ENCODE data around the gene SPATA31A6. TPM values are rescaled to one million over a fixed set of nuclear protein-coding genes. Genes with fewer than 3 reads are reported as not detected.
"Not testable (repeated sequence)": the region's sequence is repeated elsewhere in the genome, so short reads cannot be mapped to it uniquely, and the experiment has no call there.

The SPATA31A6 gene
- not detected for total RNA-seq

DNA sequence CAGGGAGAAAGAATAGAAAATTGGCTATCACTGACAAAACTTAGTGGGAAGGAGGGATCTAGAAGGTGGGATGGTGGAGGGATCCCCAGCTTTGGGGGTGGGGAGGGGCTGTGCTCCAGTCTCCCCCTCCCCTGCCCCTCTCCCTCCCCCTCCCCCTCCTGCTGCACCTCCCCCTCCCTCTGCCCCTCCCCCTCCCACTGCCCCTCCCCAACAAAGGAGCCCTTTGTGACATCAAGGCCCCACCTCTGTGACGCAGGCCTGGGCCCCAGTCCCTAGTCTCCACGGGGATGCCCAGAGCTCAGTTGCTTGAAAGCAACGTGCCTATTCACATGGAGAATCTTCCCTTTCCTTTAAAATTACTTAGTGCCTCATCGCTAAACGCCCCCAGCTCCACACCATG is at the start of gene SPATA31A6:
Gene SPATA31A6, plus strand, starts transcription at position 301 of the 400 bp plus-strand sequence. Its CDS starts 29 bp downstream, at position 330.
- not testable (repeated sequence) for H3K4me1 ChIP-seq (ENCODE audit: control insufficient read depth in 3 of 3, insufficient read depth in 3 of 3, low read length in 3 of 3); H3K9me3 ChIP-seq (ENCODE audit: control insufficient read depth in 3 of 3, low read length in 3 of 3); H3K36me3 ChIP-seq (ENCODE audit: control insufficient read depth in 3 of 3, insufficient read depth in 3 of 3, low read length in 3 of 3); H3K27me3 ChIP-seq (ENCODE audit: control insufficient read depth in 3 of 3, insufficient read depth in 3 of 3, low read length in 3 of 3); H3K4me3 ChIP-seq (ENCODE audit: low read length in 3 of 3); H3K27ac ChIP-seq (ENCODE audit: low read depth, low read length); H3K9ac ChIP-seq (ENCODE audit: low read depth in 1 of 3, low read length in 3 of 3)

DNA sequence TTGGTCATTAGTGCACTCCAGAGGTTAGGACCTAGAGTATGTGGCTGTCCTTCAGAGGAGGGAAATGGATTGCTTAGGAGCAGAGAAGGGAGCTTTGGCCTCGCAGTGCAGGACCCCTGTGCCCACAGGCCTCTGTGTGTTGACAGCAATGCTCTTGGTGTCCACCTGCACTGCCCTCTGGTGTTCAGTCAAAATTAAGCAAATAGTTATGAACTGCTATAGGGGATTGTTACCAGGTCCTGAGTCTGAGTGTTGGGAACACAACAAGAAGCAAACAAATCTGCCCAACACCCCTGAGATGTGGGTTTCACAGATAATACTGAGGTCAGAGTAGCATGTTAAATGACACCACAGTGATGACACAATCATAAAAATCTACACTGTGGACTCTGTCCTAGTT is 23.2 kb upstream of the SPATA31A6 start:
- not testable (repeated sequence) for H3K9me3 ChIP-seq (ENCODE audit: control insufficient read depth in 3 of 3, low read length in 3 of 3); H3K4me1 ChIP-seq (ENCODE audit: control insufficient read depth in 3 of 3, insufficient read depth in 3 of 3, low read length in 3 of 3); H3K27ac ChIP-seq (ENCODE audit: low read depth, low read length); H3K9ac ChIP-seq (ENCODE audit: low read depth in 1 of 3, low read length in 3 of 3); H3K4me3 ChIP-seq (ENCODE audit: low read length in 3 of 3); H3K27me3 ChIP-seq (ENCODE audit: control insufficient read depth in 3 of 3, insufficient read depth in 3 of 3, low read length in 3 of 3); H3K36me3 ChIP-seq (ENCODE audit: control insufficient read depth in 3 of 3, insufficient read depth in 3 of 3, low read length in 3 of 3)

DNA sequence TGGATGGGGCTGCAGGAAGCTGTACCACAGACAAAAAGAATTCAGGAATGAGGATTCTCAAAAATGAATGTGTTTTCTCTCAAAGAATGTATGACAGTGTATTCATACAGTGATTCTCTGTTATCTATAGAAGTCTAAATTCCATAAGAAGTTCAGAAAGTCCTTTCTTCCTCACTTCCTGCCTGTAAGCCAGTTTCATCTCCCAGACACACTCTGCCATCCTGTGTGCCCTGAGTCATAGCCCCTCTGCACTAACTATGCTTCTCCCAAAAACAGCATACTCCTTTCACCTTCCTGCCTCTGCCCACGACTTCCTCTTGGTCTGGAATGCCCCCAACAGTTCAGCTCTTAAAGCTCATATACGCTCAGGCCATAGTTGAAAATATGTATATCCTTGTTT is 36.4 kb downstream of the SPATA31A6 start:
- H3K4me1 ChIP-seq (ENCODE audit: control insufficient read depth in 3 of 3, insufficient read depth in 3 of 3, low read length in 3 of 3); H3K4me3 ChIP-seq (ENCODE audit: low read length in 3 of 3); H3K27me3 ChIP-seq (ENCODE audit: control insufficient read depth in 3 of 3, insufficient read depth in 3 of 3, low read length in 3 of 3); H3K27ac ChIP-seq (ENCODE audit: low read depth, low read length); H3K36me3 ChIP-seq (ENCODE audit: control insufficient read depth in 3 of 3, insufficient read depth in 3 of 3, low read length in 3 of 3); H3K9me3 ChIP-seq (ENCODE audit: control insufficient read depth in 3 of 3, low read length in 3 of 3); H3K9ac ChIP-seq (ENCODE audit: low read depth in 1 of 3, low read length in 3 of 3): not testable (repeated sequence)

DNA sequence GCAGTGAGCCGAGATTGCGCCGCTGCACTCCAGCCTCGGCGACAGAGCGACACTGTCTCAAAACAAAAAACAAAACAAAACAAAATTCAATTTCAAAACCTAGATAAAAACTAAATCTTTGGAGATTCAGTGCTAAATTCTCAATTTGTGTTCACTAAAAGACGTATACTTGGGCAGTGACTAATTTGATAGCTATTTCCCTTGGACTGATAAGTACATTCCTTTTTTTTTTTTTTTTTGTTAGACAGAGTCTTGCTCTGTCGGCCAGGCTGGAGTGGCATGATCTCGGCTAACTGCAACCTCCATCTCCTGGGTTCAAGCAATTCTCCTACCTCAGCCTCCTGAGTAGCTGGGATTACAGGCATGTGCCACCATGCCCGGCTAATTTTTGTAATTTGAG is 39.8 kb downstream of the SPATA31A6 start:
- H3K9ac ChIP-seq (ENCODE audit: low read depth in 1 of 3, low read length in 3 of 3); H3K4me1 ChIP-seq (ENCODE audit: control insufficient read depth in 3 of 3, insufficient read depth in 3 of 3, low read length in 3 of 3); H3K36me3 ChIP-seq (ENCODE audit: control insufficient read depth in 3 of 3, insufficient read depth in 3 of 3, low read length in 3 of 3); H3K27me3 ChIP-seq (ENCODE audit: control insufficient read depth in 3 of 3, insufficient read depth in 3 of 3, low read length in 3 of 3); H3K4me3 ChIP-seq (ENCODE audit: low read length in 3 of 3); H3K9me3 ChIP-seq (ENCODE audit: control insufficient read depth in 3 of 3, low read length in 3 of 3); H3K27ac ChIP-seq (ENCODE audit: low read depth, low read length): not testable (repeated sequence)

DNA sequence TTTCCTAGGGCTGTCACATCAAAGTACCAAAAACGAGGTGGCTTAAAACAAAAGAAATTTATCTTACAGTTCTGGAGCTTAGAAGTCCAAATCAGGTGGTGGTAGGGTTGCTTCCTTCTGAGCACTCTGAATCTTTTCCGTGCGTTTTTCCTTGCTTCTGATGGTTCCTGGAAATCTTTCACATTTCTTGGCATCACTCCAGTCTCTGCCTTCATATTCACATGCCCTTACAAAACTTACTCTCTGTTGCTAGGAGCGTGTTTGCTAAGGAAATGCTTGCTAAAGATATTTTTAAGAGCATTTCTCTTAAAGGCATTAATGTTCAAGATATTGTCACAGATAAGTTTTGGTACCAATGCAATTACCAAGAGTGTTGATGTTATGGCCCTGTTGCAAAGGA is 49.6 kb downstream of the SPATA31A6 start:
- not testable (repeated sequence) for H3K36me3 ChIP-seq (ENCODE audit: control insufficient read depth in 3 of 3, insufficient read depth in 3 of 3, low read length in 3 of 3); H3K9ac ChIP-seq (ENCODE audit: low read depth in 1 of 3, low read length in 3 of 3); H3K27me3 ChIP-seq (ENCODE audit: control insufficient read depth in 3 of 3, insufficient read depth in 3 of 3, low read length in 3 of 3); H3K27ac ChIP-seq (ENCODE audit: low read depth, low read length); H3K4me3 ChIP-seq (ENCODE audit: low read length in 3 of 3); H3K4me1 ChIP-seq (ENCODE audit: control insufficient read depth in 3 of 3, insufficient read depth in 3 of 3, low read length in 3 of 3); H3K9me3 ChIP-seq (ENCODE audit: control insufficient read depth in 3 of 3, low read length in 3 of 3)

DNA sequence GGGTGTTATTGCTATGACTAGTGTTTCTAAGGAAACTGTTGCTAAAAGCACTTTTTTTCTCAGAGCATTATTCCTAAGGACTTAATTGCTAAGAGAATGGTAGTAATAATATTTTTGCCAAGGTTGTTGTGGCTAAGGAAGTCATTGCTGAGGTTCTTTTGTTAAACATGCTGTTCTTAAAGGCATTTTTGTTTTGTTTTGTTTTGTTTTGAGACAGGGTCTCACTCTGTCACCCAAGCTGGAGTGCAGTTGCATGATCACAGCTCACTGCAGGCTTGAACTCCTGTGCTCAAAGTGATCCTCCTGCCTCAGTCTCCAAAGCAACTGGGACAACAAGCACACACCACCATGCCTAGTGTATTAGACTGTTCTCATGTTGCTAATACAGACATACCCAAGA is 51.2 kb downstream of the SPATA31A6 start:
- not testable (repeated sequence) for H3K4me3 ChIP-seq (ENCODE audit: low read length in 3 of 3); H3K9ac ChIP-seq (ENCODE audit: low read depth in 1 of 3, low read length in 3 of 3); H3K9me3 ChIP-seq (ENCODE audit: control insufficient read depth in 3 of 3, low read length in 3 of 3); H3K27ac ChIP-seq (ENCODE audit: low read depth, low read length); H3K27me3 ChIP-seq (ENCODE audit: control insufficient read depth in 3 of 3, insufficient read depth in 3 of 3, low read length in 3 of 3); H3K4me1 ChIP-seq (ENCODE audit: control insufficient read depth in 3 of 3, insufficient read depth in 3 of 3, low read length in 3 of 3); H3K36me3 ChIP-seq (ENCODE audit: control insufficient read depth in 3 of 3, insufficient read depth in 3 of 3, low read length in 3 of 3)

DNA sequence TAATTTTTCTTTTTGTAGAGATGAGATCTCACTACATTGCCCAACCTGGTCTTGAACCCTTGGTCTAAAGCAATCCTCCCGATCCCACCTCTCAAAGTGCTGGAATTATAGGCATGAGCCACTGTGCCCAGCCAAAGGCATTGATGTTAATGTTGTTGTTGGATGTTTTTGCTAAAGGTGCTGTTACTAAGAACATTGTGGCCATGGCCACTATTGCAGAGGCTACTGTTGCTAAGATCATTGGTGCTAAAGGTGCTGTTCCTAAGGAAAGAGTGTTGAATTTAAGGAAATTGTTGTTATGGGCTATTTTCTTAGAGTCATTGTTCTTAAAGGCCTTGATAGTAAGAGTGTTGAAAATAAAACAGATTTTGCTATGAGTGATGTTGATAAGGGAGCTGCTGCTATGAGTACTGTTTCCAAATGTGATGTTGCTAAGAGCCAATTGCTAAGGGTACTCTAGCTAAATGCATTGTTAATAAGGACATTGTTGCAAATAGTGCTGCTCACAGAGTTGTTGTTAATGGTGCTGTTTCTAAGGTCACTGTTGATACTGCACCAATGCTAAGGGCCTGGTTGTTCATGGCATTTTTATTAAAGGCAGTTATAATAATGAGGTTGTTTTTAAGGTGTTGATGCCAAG is 52.0 kb downstream of the SPATA31A6 start:
- not testable (repeated sequence) for H3K27ac ChIP-seq (ENCODE audit: low read depth, low read length)

DNA sequence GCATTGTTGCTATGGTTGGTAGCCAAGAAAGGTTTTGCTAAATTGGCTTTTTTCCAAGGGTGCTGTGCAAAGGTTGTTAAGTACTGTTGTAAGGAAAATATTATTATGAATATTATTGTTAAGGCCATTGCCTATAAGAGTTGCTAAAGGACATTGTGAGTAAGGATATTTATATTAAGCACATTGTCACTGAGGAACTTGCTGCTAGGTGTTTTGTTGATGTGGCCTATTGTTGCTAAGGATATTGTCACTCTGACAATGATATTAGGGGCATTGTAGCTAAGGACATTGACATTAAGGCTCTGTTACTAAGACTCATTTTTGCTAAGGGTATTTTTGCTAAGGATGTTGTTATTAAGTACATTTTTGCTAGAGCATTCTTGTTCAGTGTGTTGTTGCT is 52.6 kb downstream of the SPATA31A6 start:
- not testable (repeated sequence) for H3K4me3 ChIP-seq (ENCODE audit: low read length in 3 of 3); H3K4me1 ChIP-seq (ENCODE audit: control insufficient read depth in 3 of 3, insufficient read depth in 3 of 3, low read length in 3 of 3); H3K9ac ChIP-seq (ENCODE audit: low read depth in 1 of 3, low read length in 3 of 3); H3K27me3 ChIP-seq (ENCODE audit: control insufficient read depth in 3 of 3, insufficient read depth in 3 of 3, low read length in 3 of 3); H3K9me3 ChIP-seq (ENCODE audit: control insufficient read depth in 3 of 3, low read length in 3 of 3); H3K27ac ChIP-seq (ENCODE audit: low read depth, low read length); H3K36me3 ChIP-seq (ENCODE audit: control insufficient read depth in 3 of 3, insufficient read depth in 3 of 3, low read length in 3 of 3)

More for the DNA sequence above, 52.0 kb downstream of the SPATA31A6 start:
- not testable (repeated sequence) for H3K27me3 ChIP-seq (ENCODE audit: control insufficient read depth in 3 of 3, insufficient read depth in 3 of 3, low read length in 3 of 3); H3K4me1 ChIP-seq (ENCODE audit: control insufficient read depth in 3 of 3, insufficient read depth in 3 of 3, low read length in 3 of 3); H3K36me3 ChIP-seq (ENCODE audit: control insufficient read depth in 3 of 3, insufficient read depth in 3 of 3, low read length in 3 of 3); H3K9me3 ChIP-seq (ENCODE audit: control insufficient read depth in 3 of 3, low read length in 3 of 3); H3K9ac ChIP-seq (ENCODE audit: low read depth in 1 of 3, low read length in 3 of 3); H3K4me3 ChIP-seq (ENCODE audit: low read length in 3 of 3)

DNA sequence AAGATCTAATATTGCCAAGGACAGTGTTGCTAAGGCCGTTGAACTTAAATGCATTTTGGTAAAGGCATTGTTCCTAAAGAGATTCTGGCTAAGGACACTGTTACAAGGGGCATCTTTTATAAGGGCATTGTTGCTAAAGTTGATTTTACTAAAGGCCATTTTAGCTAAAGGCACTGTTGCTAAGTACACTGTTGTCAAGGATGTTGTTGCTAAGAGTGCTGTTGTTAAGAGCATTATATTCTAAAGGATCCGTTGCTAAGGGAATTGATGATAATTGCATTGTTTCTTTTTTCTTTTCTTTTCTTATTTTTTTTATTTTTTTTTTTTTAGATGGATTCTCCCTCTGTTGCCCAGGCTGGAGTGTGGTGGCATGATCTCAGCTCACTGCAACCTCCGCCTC is 53.9 kb downstream of the SPATA31A6 start:
- not testable (repeated sequence) for H3K4me1 ChIP-seq (ENCODE audit: control insufficient read depth in 3 of 3, insufficient read depth in 3 of 3, low read length in 3 of 3); H3K27ac ChIP-seq (ENCODE audit: low read depth, low read length); H3K4me3 ChIP-seq (ENCODE audit: low read length in 3 of 3); H3K36me3 ChIP-seq (ENCODE audit: control insufficient read depth in 3 of 3, insufficient read depth in 3 of 3, low read length in 3 of 3); H3K9ac ChIP-seq (ENCODE audit: low read depth in 1 of 3, low read length in 3 of 3); H3K27me3 ChIP-seq (ENCODE audit: control insufficient read depth in 3 of 3, insufficient read depth in 3 of 3, low read length in 3 of 3); H3K9me3 ChIP-seq (ENCODE audit: control insufficient read depth in 3 of 3, low read length in 3 of 3)

DNA sequence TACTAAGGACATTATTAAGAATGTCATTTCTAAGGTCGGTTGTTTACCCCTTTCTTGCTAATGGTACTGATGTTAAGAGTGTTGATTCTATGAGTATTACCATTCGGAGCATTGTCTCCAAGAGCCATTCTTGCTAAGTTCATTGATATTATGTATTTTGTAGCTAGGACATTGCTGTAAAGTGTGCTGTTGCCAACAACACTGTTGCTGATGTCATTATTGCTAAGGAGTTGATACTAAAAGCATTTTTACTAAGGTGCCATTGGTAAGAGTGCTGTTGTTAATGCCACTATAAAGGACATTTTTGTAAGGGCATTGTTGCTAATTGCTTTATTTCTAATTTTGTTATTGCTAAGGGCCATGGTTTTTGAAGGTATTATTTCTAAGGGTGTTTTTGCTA is 55.4 kb downstream of the SPATA31A6 start:
- not testable (repeated sequence) for H3K27me3 ChIP-seq (ENCODE audit: control insufficient read depth in 3 of 3, insufficient read depth in 3 of 3, low read length in 3 of 3); H3K4me1 ChIP-seq (ENCODE audit: control insufficient read depth in 3 of 3, insufficient read depth in 3 of 3, low read length in 3 of 3); H3K36me3 ChIP-seq (ENCODE audit: control insufficient read depth in 3 of 3, insufficient read depth in 3 of 3, low read length in 3 of 3); H3K4me3 ChIP-seq (ENCODE audit: low read length in 3 of 3); H3K9ac ChIP-seq (ENCODE audit: low read depth in 1 of 3, low read length in 3 of 3); H3K27ac ChIP-seq (ENCODE audit: low read depth, low read length); H3K9me3 ChIP-seq (ENCODE audit: control insufficient read depth in 3 of 3, low read length in 3 of 3)
